Tibial nerve (tissue), 3 donors: Measurements from ENCODE around the gene CIAPIN1.

Experiments
- POLR2A ChIP-seq, 2 donors: fragments of 450-650 bp; IDR thresholded peaks; one replicate each; pipeline ENCODE4 v1.6.1; 2017; ENCODE audit warnings: antibody characterized with exemption in 2 of 2, mild to moderate bottlenecking in 2 of 2, moderate library complexity in 2 of 2
- TF ChIP-seq, protein P1 (sequence below), 5 experiments: fragments of 200-600 bp in 3 of 5; fragments of 450-650 bp in 2 of 5; sonication (generic) in 3 of 5; IDR thresholded peaks; one replicate each; pipeline ENCODE4 v1.5.1; 2016 to 2019; ENCODE audit warnings: antibody characterized with exemption in 5 of 5, mild to moderate bottlenecking in 3 of 5, moderate library complexity in 2 of 5

GRCh38 chr16:57407521-57408353 lies 39.4 kb downstream of the CIAPIN1 start:
- TF ChIP-seq, protein P1, sequence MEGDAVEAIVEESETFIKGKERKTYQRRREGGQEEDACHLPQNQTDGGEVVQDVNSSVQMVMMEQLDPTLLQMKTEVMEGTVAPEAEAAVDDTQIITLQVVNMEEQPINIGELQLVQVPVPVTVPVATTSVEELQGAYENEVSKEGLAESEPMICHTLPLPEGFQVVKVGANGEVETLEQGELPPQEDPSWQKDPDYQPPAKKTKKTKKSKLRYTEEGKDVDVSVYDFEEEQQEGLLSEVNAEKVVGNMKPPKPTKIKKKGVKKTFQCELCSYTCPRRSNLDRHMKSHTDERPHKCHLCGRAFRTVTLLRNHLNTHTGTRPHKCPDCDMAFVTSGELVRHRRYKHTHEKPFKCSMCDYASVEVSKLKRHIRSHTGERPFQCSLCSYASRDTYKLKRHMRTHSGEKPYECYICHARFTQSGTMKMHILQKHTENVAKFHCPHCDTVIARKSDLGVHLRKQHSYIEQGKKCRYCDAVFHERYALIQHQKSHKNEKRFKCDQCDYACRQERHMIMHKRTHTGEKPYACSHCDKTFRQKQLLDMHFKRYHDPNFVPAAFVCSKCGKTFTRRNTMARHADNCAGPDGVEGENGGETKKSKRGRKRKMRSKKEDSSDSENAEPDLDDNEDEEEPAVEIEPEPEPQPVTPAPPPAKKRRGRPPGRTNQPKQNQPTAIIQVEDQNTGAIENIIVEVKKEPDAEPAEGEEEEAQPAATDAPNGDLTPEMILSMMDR (IDR thresholded peaks at IDR 0.05), result no peak
- TF ChIP-seq POLR2A (IDR thresholded peaks at IDR 0.05), result no peak
